Endodermal cell (in vitro differentiated cells): Measurements from ENCODE around the gene ZFP57. TPM values are rescaled to one million over a fixed set of nuclear protein-coding genes. Genes with fewer than 3 reads are reported as not detected.

Source experiments
- DNase-seq: peaks from one replicate; pipeline ENCODE4 v3.0.0-alpha.2; 2017
- H3K27ac ChIP-seq: 2 replicates; pipeline ENCODE4 v1.5.1; 2013; ENCODE audit warnings: mild to moderate bottlenecking, low read depth, low read length, moderate library complexity
- H3K27me3 ChIP-seq: 2 replicates; pipeline ENCODE4 v1.6.1; 2013; ENCODE audit warnings: mild to moderate bottlenecking, low read length, moderate library complexity; ENCODE audit not compliant: insufficient read depth, control insufficient read depth, poor library complexity, severe bottlenecking
- H3K36me3 ChIP-seq: 2 replicates; pipeline ENCODE4 v1.7.0; 2013; ENCODE audit warnings: mild to moderate bottlenecking, low read length, moderate library complexity; ENCODE audit not compliant: control insufficient read depth, insufficient read depth
- H3K4me1 ChIP-seq: one replicate; pipeline ENCODE4 v1.7.0; 2013; ENCODE audit warnings: low read length; ENCODE audit not compliant: control insufficient read depth, insufficient read depth
- H3K4me3 ChIP-seq: 2 replicates; pipeline ENCODE4 v1.5.1; 2013; ENCODE audit warnings: mild to moderate bottlenecking, low read length, moderate library complexity
- H3K9ac ChIP-seq: 2 replicates; pipeline ENCODE4 v1.6.1; 2013; ENCODE audit warnings: mild to moderate bottlenecking, low read length, moderate library complexity; ENCODE audit not compliant: poor library complexity, severe bottlenecking; ENCODE audit errors: extremely low read depth
- H3K9me3 ChIP-seq: 2 replicates; pipeline ENCODE4 v1.6.1; 2013; ENCODE audit warnings: mild to moderate bottlenecking, low read length, moderate library complexity; ENCODE audit not compliant: control insufficient read depth
- H3K27ac Mint-ChIP-seq: 2 replicates; pipeline ENCODE4 v1.8.0; 2020; ENCODE audit warnings: mixed read lengths
- H3K27me3 Mint-ChIP-seq: 2 replicates; pipeline ENCODE4 v1.8.0; 2021; ENCODE audit warnings: mild to moderate bottlenecking, mixed read lengths; ENCODE audit not compliant: insufficient read depth
- H3K36me3 Mint-ChIP-seq: 2 replicates; pipeline ENCODE4 v1.8.0; 2020; ENCODE audit warnings: low read depth, mixed read lengths
- H3K4me1 Mint-ChIP-seq: 2 replicates; pipeline ENCODE4 v1.8.0; 2020; ENCODE audit warnings: mixed read lengths
- H3K4me3 Mint-ChIP-seq: 2 replicates; pipeline ENCODE4 v1.8.0; 2020; ENCODE audit warnings: mild to moderate bottlenecking, moderate library complexity, mixed read lengths
- H3K9me3 Mint-ChIP-seq: 2 replicates; pipeline ENCODE4 v1.8.0; 2020; ENCODE audit warnings: mild to moderate bottlenecking, mixed read lengths
- CTCF ChIP-seq: fragments of 200-600 bp; sonication (generic); conservative IDR thresholded peaks from 2 replicates; pipeline ENCODE4 v1.5.0; 2021; ENCODE audit warnings: antibody characterized with exemption, mild to moderate bottlenecking
- WGBS, 2 experiments: methylation state at CpG; one replicate each; pipeline versions ENCODE4 v1.1.5 to v1.1.7; 2013; ENCODE audit warnings: missing lambda C conversion rate in 2 of 2, mixed read lengths in 1 of 2; ENCODE audit not compliant: insufficient coverage in 1 of 2, insufficient read length in 1 of 2; 5-methylcytosine and 5-hydroxymethylcytosine counted together
- total RNA-seq, 2 donors: library from RNA; stranded (reverse); fragmentation: NEBNext Ultra II Directional in 1 of 2; extraction: Animal tissue kit (Norgen Biotek cat#: 25700) in 1 of 2; gene quantifications; 2 replicates in 1 of 2; 3 replicates in 1 of 2; pipeline ENCODE4 v1.2.1, GENCODE V29; 2021

The ZFP57 gene
- total RNA-seq, 2 donors from 2014 or later = 0.24 to 0.59 TPM

GRCh38 chr6:29710281-29710941 lies 29.5 kb upstream of the ZFP57 start:
- no peak for DNase-seq
- TF ChIP-seq CTCF = no peak
- H3K9me3 Mint-ChIP-seq = no peaks in the 10 kb centered on the region
- no peaks in the 10 kb centered on the region for H3K36me3 ChIP-seq
- H3K27ac Mint-ChIP-seq = no peak overlapping the region
- WGBS, 2 experiments = 87 to 90% methylated on average over 6 to 8 of the region's 8 CpGs
- peaks cover 56% of the 10 kb centered on the region for H3K27me3 Mint-ChIP-seq
- H3K9me3 ChIP-seq = no peaks in the 10 kb centered on the region
- H3K9ac ChIP-seq = no peak overlapping the region
- no peaks in the 10 kb centered on the region for H3K36me3 Mint-ChIP-seq
- H3K4me1 Mint-ChIP-seq = no peaks in the 10 kb centered on the region
- H3K4me3 ChIP-seq = no peak overlapping the region
- no peaks in the 10 kb centered on the region for H3K4me1 ChIP-seq
- H3K27me3 ChIP-seq = peaks cover 52% of the 10 kb centered on the region
- no peak overlapping the region for H3K4me3 Mint-ChIP-seq
- no peak overlapping the region for H3K27ac ChIP-seq

- Histone ChIP-seq H3K4me3 (no peak overlapping the region), H3K27ac (no peak overlapping the region), H3K36me3 (no peaks in the 10 kb centered on the region), H3K9ac (no peak overlapping the region), H3K4me1 (no peaks in the 10 kb centered on the region), H3K9me3 (no peaks in the 10 kb centered on the region), H3K27me3 (peaks cover 45% of the 10 kb centered on the region)
- 80 to 100% methylated on average over 1 to 4 of the region's 4 CpGs for whole genome bisulfite sequencing, 2 experiments
- no peak overlapping the region for H3K4me3 Mint-ChIP-seq
- no peak for DNase-seq
- H3K9me3 Mint-ChIP-seq = no peaks in the 10 kb centered on the region
- H3K27ac Mint-ChIP-seq = no peak overlapping the region
- H3K27me3 Mint-ChIP-seq = peaks cover 50% of the 10 kb centered on the region
- no peaks in the 10 kb centered on the region for H3K36me3 Mint-ChIP-seq
- TF ChIP-seq CTCF = no peak
- H3K4me1 Mint-ChIP-seq = no peaks in the 10 kb centered on the region
Observed at GRCh38 chr6:29709188-29709587, 28.2 kb upstream of the ZFP57 start.

- Mint-ChIP-seq H3K27ac (no peak overlapping the region), H3K4me3 (no peak overlapping the region), H3K36me3 (no peaks in the 10 kb centered on the region), H3K4me1 (no peaks in the 10 kb centered on the region), H3K27me3 (peaks cover 50% of the 10 kb centered on the region), H3K9me3 (no peaks in the 10 kb centered on the region)
- Histone ChIP-seq H3K9ac (no peak overlapping the region), H3K4me3 (no peak overlapping the region), H3K36me3 (no peaks in the 10 kb centered on the region), H3K4me1 (no peaks in the 10 kb centered on the region), H3K27ac (no peak overlapping the region), H3K27me3 (peaks cover 45% of the 10 kb centered on the region), H3K9me3 (no peaks in the 10 kb centered on the region)
- 89% methylated on average over 8 to 11 of the region's 11 CpGs for WGBS, 2 experiments
- TF ChIP-seq CTCF = no peak
- no peak for DNase-seq
Observed at GRCh38 chr6:29708432-29709179, 27.7 kb upstream of the ZFP57 start.
